GF-D8 (cell line): ENCODE data around the gene CGNL1.

Experiments
- DNase-seq: peaks from one replicate; lab custom pipeline; 2025; lab: John Stamatoyannopoulos, UW

CGNL1 gene

DNA sequence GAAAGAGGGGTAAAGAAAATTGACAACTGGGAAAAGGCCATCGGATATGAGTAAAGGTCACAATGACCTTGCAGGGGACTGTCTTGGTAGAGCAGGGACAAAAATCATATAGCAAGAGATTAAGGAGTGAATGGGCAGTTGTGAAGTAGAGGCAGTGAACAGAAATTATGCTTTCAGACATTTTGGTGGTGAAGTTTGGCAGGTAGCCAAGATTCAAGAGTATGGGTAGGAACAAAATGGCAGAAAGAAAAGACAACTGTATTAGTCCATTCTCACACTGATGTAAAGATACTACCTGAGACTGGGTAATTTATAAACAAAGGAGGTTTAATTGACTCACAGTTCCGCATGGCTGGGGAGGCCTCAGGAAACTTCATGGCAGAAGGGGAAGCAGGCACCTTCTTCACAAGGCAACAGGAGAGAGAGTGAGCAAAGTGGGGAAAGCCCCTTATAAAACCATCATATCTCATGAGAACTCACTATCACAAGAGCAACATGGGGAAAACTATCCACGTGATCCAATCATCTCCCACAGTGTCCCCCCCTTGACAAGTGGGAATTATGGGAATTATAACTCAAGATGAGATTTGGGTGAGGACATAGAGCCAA is 84.0 kb downstream of the CGNL1 start:
- DNase-seq, result no peak

DNA sequence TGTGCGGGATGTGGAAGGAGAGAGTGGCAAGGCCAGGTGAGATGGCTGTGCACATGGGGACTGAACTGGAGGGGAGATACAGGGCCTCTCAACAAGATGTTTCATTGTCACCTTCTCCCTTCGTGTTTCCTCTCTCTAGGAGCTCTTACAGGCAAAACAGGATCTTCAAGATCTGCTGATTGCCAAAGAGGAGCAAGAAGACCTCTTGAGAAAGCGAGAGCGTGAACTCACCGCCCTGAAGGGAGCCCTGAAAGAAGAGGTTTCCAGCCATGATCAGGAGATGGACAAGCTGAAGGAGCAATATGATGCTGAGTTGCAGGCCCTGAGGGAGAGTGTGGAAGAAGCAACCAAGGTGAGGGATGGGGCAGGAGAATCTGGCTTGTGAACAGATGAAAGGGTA is 85.2 kb downstream of the CGNL1 start:
- no peak for DNase-seq

DNA sequence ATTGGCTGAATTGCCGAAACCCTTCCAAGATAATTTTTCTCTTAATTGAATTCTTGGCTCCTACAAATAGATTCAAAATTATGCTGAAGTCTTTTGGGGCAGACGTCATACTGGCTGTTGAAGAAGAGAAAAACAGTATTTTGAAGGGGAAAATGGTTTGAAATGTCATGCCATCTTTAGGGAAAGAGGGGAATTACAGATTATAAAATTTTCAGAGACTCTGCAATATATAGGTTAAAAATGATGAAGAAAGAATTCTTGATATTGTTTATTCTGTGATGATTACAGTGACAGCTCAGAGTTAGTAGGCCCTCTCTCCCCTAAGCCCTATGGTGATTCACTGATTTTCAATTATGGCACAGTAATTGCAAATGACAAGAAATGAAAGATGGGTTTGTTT is 86.1 kb downstream of the CGNL1 start:
- DNase-seq, result no peak

DNA sequence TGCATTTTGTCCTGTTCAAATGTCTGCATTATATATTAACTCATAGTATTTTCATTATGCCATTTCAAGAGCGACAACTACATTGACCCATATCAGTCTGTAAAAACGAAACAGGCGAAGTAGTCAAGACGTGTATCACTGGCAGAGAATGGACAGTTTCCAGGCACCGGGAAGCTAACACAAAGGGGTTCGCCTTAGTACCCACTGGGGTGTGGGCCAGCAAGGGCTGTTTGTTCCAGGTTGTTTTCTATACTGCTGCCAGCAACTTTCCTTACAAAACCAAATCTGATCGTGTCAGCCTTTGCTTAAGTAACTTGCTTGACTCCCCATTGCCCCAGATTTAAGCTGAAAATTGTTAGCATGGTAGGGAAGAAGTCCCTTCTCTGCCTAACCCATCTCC is 87.1 kb downstream of the CGNL1 start:
- no peak for DNase-seq

DNA sequence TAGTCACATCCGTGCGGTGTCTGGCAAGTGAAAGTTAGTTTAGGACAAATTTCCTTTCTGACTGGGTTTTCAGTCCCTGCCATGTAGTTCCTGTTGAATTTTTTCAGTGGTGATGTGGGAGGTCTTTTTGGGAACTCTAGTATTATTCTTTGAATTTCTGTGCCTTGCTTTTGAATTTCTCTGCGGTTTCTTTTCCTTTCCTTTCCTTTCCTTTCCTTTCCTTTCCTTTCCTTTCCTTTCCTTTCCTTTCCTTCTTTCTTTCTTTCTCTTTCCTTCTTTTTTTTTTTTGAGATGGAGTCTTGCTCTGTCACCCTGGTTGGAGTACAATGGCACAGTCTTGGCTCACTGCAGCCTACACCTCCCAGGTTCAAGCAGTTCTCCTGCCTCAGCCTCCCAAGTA is 88.2 kb downstream of the CGNL1 start:
- DNase-seq, result no peak

DNA sequence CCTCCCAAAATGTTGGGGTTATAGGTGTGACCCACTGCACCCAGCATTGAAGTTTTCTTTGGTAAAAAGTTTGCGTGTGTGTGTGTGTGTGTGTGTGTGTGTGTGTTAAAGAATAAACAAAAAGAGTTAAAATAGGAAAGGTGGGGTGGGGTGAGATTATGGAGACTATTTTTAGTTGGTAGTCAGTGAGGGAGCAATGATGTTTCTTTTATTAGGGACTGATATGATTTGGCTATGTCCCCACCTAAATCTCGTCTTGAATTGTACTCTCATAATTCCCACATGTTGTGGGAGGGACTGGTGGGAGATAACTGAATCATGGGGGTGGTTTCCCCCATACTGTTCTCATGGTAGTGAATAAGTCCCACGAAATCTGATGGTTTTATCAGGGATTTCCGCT is 92.2 kb downstream of the CGNL1 start:
- no peak for DNase-seq

DNA sequence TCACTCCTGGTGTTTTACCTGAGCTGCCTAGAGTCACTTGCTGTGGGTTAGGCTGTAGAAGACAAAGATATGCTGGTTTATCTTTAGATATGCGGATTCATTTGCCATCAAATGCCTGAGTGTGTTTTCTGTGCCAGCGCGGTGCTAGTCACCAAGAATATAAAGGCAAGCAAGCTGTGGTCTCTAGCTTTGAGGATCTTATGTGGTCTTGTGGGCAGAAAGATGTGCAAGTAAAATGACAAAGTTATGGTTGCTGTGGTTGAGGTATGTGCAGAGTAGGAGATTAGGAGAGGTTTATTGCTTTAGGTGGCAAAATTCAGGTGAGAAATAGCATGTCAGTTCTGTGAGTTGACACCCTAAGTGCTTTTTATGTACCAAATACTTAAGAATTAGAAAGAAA is 94.2 kb downstream of the CGNL1 start:
- no peak for DNase-seq

DNA sequence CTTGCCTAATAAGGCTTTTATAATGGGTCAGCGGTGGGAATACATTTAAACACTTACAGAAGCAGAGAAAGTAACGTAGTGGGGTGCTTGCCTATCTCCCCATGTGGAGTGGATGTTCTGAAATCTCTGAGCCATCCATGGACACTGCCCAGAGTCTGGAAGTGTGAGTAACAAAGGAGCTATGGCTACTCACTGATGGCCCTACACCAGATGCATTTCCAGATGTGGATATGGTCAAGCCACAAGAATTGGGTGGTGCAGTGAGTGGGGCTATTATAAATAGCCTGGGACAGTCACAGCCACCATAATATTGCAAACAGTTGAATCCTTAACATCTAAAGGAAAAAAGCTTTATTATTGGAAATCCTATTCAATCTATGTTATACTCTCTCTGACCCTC is 96.6 kb downstream of the CGNL1 start:
- DNase-seq, result no peak

DNA sequence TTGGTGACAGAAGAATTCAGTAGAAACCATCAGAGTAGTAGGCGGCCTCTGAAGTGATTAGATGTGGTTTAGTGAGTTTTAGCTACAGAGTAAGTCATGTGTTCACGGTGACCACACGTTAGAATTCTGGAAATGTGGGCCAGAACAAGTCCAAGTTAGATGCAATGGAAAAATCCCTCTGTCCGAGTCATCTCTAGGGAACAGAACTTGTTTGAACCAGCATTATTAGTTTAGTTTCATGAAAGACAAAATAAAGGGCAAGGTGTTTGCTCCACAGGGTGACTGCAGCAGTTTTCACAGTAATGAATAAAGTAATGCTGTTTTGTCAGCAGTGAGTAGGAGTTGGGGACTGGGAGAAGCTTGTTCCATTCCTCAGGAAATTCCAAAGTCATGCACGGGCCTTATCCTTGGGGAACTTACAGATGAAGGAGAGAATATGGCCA is 100.2 kb downstream of the CGNL1 start:
- DNase-seq, result no peak

DNA sequence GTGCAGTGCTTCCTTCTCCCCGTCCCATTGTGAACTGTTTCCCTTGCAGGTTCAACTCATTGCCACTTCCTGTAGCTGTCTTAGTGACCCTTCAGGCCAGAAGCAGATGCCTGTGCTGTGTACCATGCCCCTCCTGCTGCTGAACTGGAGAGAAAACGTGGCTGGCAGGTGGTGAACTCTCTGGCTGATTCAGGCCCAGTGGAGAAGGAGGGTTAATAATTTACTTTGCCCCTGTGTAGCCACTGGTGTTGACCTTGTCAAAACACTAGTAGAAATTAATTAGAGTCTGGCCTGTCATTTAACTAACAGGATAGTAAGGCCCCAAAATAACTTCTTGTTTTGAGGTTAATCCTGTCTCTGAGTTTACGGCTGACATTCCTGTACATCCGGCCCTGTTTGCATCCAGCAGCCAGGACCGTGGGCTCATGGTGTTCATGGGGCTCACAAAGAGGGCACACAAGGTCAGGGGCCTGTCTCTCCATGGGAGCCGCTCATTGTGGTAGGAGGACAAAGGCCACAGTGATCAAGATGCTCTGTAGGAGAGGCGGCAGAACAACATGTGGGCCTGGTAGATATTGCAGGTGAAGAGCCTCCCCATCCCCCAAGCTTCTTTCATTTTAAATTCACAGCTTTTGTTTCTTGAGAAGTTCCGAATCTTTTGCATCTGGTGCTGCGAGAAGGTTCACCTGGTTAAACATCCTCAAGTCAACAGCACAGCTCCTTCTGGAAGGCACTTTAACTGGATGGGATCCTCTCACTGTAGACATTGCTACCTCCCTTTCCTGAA is 101.6 kb downstream of the CGNL1 start:
- no peak for DNase-seq

DNA sequence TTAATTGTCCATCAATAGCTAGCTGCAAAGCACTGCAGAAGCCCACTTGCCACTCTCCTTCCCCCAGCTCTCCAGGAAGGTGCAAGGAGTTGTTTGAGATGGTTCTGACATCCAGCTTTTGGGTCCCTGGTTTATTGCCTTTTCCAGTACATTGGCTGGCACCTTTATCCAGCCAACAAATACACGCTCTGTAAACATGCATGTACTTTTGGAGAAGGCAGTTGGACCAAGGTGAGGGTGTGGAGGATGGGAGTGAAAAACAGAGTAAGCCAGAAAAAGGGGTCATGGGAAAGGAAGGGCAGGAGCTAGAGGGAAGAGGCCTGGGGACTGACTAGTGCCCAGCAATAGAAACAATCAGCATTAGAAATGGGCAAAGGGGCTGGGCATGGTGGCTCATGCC is 102.7 kb downstream of the CGNL1 start:
- DNase-seq, result no peak

DNA sequence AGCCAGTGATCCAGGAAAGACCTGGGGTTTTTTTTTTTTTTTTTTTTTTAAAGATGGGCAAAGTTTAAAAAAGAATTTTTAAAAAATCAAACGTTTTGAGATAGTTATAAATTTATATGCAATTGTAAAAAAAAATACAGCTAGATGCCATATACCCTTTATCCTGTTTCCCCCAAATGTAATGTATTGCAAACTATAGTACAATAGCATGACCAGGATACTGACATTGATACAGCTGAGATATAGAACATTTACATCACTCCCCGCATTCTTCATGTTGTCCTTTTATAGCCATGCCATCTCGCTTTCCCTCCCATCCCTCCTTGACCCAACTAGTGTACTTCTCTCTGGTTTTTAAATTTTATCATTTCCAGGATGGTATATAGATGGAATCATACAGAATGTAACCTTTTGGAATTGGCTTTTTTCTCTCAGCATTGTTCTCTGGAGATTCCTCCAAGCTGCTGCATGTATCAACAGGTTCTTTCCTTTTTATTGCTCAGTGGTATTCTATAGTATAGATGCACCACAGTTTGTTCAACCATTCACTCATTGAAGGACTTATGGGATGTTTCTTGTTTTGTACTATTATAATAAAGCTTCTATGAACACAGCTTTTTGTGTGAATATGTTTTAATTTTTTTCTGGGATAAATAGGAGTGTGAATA is 104.9 kb downstream of the CGNL1 start:
- DNase-seq, result no peak

DNA sequence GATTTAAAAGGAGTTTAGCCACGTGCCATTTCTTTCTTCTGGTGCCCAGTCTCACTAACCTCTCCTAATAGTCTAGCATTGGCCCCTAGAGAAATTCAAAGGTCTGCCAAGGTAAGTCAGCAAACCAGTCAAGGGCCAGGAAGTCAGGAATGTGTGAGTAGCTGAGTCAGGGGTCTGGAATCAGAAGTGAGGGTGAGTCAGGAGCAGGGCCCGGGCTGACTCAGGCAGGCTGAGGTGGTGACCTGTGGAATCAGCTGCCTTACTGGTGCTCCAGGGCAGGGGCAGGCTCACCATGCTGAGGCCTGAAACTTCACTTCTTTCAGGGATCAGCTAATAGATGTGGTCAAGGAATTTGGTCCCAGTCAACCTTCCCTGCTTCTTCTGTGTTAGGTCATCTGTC is 109.6 kb downstream of the CGNL1 start:
- DNase-seq, result no peak

DNA sequence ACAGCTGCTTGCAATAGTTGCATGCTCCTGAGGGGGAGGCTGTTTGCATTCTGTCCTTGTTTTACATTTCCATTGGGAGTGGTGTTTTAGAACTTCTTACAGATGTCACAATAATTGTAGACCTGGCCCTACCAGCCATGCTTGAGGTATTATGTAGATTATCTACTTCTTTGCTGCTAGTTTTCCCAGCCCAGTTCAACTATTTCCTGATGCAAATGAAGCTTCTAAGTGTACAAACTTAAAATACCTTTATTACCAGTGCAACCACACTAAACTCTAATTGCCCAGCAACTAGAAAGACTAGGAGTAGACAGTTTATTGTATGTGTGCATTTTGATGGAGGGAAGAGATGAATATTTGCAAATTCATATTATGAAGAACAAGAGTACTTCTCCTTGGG is 110.5 kb downstream of the CGNL1 start:
- no peak for DNase-seq

DNA sequence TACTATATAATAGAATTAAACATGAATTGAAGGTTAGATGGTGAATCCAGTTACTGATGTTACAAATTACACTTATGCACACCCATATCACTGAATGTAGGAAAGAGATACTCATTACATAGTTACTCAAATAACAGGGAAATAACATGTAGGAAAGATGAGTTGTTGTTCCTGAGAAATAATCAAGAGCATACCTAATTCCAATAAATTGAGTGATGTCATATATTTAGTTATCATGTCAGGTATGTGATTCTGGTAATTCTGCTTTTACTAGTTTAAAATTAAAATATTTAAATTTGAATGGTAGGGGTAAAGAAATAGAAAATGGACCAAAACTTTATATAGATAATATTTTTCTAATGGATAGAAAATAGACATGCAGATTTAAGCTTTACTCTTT is 112.8 kb downstream of the CGNL1 start:
- DNase-seq, result no peak

DNA sequence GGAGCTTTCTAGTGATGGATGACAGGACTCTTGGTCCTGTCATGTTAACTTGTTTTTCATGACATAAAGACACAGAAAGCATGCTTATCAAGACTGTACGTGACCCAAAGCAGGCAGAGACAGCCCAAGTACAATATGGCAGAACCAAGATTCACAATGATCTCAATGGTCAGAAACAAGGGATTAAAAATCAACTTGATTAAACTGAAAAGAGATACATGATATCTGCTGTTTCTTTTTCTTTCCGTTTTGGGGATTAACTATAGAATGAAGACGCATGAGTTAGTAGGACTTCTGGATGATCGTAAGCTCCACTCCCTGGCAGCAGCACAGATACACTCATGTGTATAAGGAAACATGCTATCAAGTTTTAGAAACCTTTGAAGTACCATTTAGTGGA is 117.0 kb downstream of the CGNL1 start:
- DNase-seq, result no peak

DNA sequence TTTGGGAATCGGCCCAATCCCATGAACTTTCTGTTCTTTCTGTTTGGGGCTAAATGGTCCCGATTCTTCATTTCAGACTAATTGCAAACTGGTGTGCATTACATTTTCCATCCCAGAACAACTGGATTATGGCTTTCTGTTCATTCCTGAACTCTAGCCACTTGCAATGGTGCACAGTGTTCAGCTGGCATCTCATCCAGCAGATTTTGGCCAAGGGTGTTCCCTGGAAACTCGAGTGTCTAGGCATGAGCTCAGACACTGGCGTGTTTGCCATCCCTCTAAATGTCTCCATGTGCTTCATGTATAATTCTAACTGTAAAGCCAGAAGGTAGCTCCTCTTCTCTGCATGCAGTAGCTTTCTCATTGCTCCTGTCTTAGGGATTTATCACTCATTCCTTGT is 118.3 kb downstream of the CGNL1 start:
- no peak for DNase-seq

DNA sequence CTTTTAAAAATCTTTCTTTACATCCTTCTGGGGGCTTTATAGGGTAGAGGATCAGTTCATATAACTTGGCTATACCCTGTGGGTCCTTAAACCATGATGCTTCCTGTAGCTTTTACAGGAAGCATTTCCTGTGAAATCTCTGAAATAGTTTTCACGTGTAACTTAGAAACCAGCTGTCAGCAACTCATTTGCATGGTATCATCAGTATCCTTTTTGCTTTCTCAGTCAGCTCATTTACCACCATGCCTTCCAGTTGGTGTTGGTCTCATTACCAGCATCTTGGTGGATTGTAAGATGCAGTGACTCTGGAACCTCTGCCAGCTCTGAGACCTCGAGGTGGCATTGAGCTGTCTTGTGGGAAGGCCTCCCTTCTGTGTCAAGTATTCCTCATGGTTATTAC is 118.7 kb downstream of the CGNL1 start:
- DNase-seq, result no peak

DNA sequence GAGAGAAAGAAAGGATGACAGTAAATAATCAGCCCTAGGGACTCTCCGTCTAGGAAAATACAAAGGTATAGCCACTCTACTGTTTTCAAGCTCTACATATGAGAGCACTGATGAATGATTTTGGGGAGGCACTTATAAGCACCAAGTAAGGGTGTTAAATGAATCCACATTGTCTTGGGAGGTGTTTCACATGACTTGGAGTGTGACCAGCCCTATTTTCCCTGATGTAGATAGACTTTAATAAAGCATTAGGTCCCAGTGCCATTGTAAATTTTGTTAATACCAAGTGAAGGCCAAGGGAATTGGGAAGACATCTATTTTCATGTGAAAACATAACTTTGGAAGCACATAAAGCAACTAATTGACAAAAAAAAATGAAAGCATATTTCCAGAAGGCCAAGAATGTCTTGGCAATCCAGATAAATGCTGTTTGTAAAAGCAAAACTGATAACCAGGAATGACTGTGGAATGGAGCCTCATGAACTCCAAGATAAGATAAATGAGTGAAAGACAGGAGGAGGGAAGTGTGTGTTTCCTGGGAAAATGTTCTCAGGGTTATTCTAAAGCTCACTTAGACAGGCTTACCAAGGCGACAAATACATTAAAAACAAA is 119.4 kb downstream of the CGNL1 start:
- no peak for DNase-seq

DNA sequence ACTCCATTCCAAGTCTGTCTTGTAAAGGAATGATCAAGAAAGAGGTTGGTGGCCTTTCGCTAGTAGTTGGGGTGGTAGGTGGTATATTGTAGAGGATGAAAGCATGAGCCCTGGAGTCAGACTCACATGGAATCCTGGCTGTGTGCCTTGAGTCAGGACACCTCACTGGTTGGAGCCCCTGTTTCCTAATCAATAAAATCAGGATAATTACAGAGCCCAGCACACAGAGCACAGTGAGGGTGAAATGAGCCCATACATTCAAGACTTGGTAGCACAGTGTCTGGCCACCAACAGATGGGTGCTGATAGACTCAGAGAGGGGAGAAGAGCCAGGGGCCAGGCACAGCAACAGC is 120.3 kb downstream of the CGNL1 start:
- no peak for DNase-seq

DNA sequence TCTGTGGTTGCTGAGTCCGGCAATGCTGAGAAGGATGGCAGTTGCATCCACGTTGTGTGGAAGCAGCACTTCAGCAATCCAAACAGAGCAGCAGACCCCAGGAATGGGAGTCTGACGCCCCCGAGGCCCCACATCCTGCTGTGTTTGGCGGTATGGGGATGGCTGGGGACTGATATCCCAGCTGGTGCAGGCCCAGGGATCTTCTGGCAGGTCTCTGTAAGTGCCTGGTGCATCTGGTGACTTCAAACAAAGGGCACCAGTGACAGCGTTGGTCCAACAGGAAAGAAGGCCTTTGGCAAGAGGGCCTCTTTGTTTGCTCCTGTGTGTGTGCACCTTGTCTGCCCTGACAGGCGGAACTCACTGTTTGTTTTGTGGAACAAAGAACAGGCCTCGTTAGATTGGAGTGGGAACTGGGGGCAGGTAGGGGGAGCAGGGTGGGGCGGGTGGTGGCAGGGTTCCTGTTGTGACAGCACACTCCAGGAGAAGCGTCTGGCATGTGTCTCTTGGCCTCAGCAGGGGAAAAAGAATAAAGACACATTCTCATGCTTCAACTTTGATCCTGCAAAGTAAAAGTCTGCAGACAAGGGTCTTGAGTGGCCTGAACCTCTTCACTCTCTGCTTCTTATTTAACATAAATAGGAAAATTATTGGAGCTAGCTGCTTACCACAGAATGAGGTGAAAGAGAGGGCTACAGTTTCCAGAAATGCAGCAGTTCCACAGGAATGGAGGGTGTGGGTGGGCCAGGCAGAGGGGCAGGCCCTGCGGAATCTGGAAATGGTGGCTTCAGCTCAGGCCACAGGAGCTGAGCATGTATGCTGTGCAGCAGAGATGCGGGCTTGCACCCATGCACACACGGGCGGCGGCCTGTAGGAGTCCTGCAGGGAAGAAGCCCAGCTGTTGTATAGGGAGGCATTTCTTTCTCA is 120.9 kb downstream of the CGNL1 start:
- no peak for DNase-seq

DNA sequence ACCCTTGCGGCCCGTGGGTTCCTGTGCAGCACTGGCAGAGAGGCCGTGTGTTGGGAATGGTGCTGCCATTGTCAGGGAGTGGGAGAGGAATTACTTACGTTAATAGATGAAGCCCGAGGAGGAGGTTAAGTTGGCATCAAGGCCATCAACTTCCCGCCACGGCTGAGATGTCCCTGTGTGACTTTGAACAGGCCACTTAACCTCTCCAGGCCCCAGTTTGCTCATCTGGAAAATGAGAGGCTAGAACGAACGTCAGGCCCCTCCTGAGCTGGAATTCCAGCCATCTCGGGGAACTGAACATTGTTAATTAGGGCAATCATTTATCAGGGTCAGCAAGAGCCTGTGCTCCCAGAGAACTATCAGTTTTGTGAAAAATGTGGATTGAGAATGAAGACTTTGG is 124.0 kb downstream of the CGNL1 start:
- DNase-seq, result no peak
